Activated T-cell treated with anti-CD3 and anti-CD28 coated beads, Interleukin-2, amount 50 U/mL, for 72 hours (primary cell): ENCODE measurements around the gene EIF2B1. TPM values are rescaled to one million over a fixed set of nuclear protein-coding genes. Genes with fewer than 3 reads are reported as not detected.

Experiments used
- ATAC-seq, 2 donors: fragments of 150-1000 bp; cut with Tn5 transposase; replicated peaks in 1 of 2; 2 replicates each; pipeline ENCODE4 v1.10.0; 2021; ENCODE audit warnings: moderate library complexity in 2 of 2, mild to moderate bottlenecking in 1 of 2
- DNase-seq, 2 donors: peaks; one replicate each; pipeline ENCODE4 v3.0.0; 2021 to 2022; ENCODE audit warnings: mixed read lengths in 1 of 2
- H3K27ac Mint-ChIP-seq: one replicate; pipeline ENCODE4 v1.8.0; 2022; ENCODE audit warnings: mild to moderate bottlenecking, moderate library complexity, mixed read lengths
- H3K27me3 Mint-ChIP-seq: one replicate; pipeline ENCODE4 v1.8.0; 2022; ENCODE audit warnings: low read depth, mixed read lengths
- H3K36me3 Mint-ChIP-seq, 2 donors: one replicate each; pipeline ENCODE4 v1.8.0; 2022; ENCODE audit warnings: mixed read lengths in 2 of 2, mild to moderate bottlenecking in 1 of 2; ENCODE audit not compliant: insufficient read depth in 2 of 2
- H3K4me1 Mint-ChIP-seq: one replicate; pipeline ENCODE4 v1.8.0; 2022; ENCODE audit warnings: low read depth, mixed read lengths
- H3K4me3 Mint-ChIP-seq, 2 donors: one replicate each; pipeline ENCODE4 v1.8.0; 2022; ENCODE audit warnings: mild to moderate bottlenecking in 2 of 2, mixed read lengths in 2 of 2, moderate library complexity in 2 of 2
- H3K9me3 Mint-ChIP-seq, 2 donors: one replicate each; pipeline ENCODE4 v1.8.0; 2022; ENCODE audit warnings: mixed read lengths in 2 of 2
- total RNA-seq, 2 donors: library from RNA; stranded (reverse); gene quantifications; one replicate each; pipeline ENCODE4 v1.2.3, GENCODE V29; 2022

Gene EIF2B1
- total RNA-seq, 2 donors from 2014 or later, result 58.1 to 76.7 TPM

DNA sequence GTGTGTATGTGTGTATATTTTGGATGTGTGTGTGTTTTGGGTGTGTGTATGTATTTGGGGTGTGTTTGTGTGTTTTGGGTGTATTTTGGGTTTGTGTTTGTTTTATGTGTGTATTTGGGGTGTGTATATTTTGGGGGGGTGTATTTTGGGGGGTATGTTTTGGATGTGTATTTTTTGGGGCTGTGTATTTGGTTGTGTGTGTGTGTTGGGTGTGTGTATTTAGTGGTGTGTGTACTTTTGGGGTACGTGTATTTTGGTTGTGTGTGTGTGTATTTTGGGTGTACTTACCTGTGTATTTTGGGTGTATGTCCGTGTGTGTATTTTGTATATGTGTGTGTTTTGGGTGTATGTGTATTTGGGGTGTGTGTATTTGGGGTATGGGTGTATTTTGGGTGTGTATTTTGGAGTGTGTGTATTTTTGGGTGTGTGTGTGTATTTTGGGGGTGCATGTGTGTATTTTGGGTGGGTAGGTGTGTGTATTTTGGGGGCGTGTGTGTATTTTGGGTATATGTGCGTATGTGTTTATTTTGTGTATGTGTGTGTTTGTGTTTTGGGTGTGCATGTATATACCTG is 20.7 kb upstream of the EIF2B1 start:
- H3K27me3 Mint-ChIP-seq, result no peaks in the 10 kb centered on the region
- no peaks in the 10 kb centered on the region for H3K4me1 Mint-ChIP-seq
- H3K4me3 Mint-ChIP-seq, result no peak overlapping the region
- no peak overlapping the region for H3K27ac Mint-ChIP-seq
- ATAC-seq (no peak), DNase-seq (no peak)
- H3K36me3 Mint-ChIP-seq, result peaks cover 7 to 25% of the 10 kb centered on the region in 2 donors
- no peaks in the 10 kb centered on the region for H3K9me3 Mint-ChIP-seq

DNA sequence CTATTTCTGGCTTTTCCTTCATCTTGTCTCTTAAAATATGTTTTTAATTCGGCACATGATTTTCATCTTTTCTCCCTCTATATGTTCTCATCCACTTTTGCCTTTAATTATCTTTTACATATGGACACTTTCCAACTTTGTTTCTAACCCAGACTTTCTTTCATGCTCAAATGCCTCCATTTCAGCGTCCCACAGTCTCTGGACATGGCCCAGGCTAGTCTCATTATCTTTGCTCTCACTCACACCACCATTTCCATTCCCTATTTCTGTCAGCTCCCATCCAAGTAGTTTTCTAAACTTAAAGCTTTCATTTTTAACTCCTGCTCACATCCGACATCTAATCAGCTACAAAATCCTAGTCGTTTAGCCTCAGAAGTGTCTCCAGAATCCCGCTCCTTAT is 14.9 kb upstream of the EIF2B1 start:
- DNase-seq (no peak), ATAC-seq (no peak)
- Mint-ChIP-seq H3K9me3 (no peaks in the 10 kb centered on the region), H3K27me3 (no peaks in the 10 kb centered on the region), H3K4me1 (no peaks in the 10 kb centered on the region), H3K27ac (no peak overlapping the region), H3K36me3 (peaks cover 2 to 39% of the 10 kb centered on the region in 2 donors), H3K4me3 (no peak overlapping the region)

DNA sequence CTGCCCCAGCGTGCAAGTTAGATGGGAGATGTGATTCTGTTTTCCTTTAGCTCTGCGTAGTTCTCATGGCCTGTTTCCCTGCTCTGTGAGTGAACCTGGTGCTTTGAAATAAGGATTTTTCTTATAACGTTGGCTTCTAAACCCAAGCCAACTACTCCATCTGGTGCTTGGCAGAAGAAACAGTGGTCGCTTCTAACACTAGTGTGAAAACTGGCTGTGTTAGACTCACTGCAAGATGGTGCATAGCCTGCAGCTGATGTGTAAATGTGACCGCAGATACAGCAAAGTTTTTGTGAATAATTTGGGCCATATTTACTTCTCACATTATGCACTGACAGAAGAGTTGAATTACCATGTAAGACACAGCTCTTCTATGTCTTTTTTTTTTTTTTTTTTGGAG is 12.4 kb upstream of the EIF2B1 start:
- H3K27me3 Mint-ChIP-seq, result no peaks in the 10 kb centered on the region
- ATAC-seq, result no peak
- DNase-seq, result no peak
- no peak overlapping the region for H3K27ac Mint-ChIP-seq
- H3K36me3 Mint-ChIP-seq, result peaks cover 2 to 35% of the 10 kb centered on the region in 2 donors
- H3K4me3 Mint-ChIP-seq, result no peak overlapping the region
- no peaks in the 10 kb centered on the region for H3K9me3 Mint-ChIP-seq
- no peaks in the 10 kb centered on the region for H3K4me1 Mint-ChIP-seq

DNA sequence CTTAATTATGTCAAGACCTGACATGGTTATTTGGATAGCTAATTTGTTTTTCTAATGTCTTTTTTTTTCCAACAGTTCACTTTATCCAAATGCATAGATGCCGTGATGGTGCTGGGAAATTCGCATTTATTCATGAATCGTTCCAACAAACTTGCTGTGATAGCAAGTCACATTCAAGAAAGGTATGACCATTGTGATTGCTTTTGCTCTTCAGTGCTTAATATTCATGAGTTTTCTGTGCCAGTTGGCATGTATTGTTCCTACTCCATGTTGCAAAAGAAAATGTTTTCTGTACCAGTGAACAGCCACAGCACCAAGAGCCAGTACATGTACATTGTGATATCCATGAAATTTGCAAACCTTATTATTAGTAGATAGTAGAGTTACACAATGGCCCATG is 11.9 kb upstream of the EIF2B1 start:
- Mint-ChIP-seq H3K27me3 (no peaks in the 10 kb centered on the region), H3K27ac (no peak overlapping the region), H3K4me3 (no peak overlapping the region), H3K4me1 (no peaks in the 10 kb centered on the region), H3K36me3 (peaks cover 2 to 32% of the 10 kb centered on the region in 2 donors), H3K9me3 (no peaks in the 10 kb centered on the region)
- ATAC-seq, result no peak
- no peak for DNase-seq

DNA sequence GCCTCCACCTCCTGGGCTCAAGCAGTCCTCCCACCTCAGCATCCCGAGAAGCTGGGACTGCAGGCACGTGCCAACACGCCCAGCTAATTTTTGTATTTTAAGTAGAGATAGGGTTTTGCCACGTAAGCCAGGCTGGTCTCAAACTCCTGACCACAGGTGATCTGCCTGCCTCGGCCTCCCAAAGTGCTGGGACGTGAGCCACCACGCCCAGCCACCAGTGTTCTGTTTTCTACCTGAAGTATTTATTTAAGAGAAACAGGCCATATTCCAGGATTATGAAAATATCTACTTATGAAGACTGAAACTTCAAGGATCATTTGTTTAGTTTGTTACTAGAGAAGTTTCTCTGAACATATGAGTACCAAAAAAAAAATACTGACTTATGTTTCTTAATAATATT is 10.4 kb upstream of the EIF2B1 start:
- H3K36me3 Mint-ChIP-seq, result peaks cover 0 to 34% of the 10 kb centered on the region in 2 donors
- no peaks in the 10 kb centered on the region for H3K9me3 Mint-ChIP-seq
- H3K27ac Mint-ChIP-seq, result no peak overlapping the region
- no peak overlapping the region for H3K4me3 Mint-ChIP-seq
- DNase-seq, result no peak
- no peak for ATAC-seq
- no peaks in the 10 kb centered on the region for H3K4me1 Mint-ChIP-seq
- H3K27me3 Mint-ChIP-seq, result no peaks in the 10 kb centered on the region

DNA sequence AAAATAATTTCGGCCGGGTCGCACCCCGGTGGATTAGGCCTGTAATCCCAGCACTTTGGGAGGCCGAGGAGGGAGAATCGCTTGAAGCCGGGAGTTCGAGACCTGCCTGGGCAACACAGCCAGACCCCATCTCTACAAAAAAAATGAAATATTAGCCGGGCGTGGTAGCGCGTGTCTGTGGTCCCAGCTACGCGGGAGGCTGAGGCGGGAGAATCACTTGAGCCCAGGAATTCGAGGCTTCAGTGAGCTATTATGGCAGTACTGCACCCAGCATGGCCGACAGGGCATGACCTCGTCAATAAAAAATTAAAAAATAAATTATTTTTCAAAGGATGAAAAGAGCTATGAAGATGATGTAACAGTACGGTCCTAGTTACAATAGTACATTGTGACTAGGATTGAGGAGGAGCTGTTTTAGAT is 666 bp upstream of the EIF2B1 start:
- no peaks in the 10 kb centered on the region for H3K9me3 Mint-ChIP-seq
- H3K4me3 Mint-ChIP-seq, result peak overlapping the region; percentile 95 to 99
- H3K27me3 Mint-ChIP-seq, result no peaks in the 10 kb centered on the region
- ATAC-seq, result no peak
- peaks cover 14 to 20% of the 10 kb centered on the region in 2 donors for H3K36me3 Mint-ChIP-seq
- no peak for DNase-seq
- peaks cover 41% of the 10 kb centered on the region for H3K4me1 Mint-ChIP-seq
- peak overlapping the region; percentile 98 for H3K27ac Mint-ChIP-seq

DNA sequence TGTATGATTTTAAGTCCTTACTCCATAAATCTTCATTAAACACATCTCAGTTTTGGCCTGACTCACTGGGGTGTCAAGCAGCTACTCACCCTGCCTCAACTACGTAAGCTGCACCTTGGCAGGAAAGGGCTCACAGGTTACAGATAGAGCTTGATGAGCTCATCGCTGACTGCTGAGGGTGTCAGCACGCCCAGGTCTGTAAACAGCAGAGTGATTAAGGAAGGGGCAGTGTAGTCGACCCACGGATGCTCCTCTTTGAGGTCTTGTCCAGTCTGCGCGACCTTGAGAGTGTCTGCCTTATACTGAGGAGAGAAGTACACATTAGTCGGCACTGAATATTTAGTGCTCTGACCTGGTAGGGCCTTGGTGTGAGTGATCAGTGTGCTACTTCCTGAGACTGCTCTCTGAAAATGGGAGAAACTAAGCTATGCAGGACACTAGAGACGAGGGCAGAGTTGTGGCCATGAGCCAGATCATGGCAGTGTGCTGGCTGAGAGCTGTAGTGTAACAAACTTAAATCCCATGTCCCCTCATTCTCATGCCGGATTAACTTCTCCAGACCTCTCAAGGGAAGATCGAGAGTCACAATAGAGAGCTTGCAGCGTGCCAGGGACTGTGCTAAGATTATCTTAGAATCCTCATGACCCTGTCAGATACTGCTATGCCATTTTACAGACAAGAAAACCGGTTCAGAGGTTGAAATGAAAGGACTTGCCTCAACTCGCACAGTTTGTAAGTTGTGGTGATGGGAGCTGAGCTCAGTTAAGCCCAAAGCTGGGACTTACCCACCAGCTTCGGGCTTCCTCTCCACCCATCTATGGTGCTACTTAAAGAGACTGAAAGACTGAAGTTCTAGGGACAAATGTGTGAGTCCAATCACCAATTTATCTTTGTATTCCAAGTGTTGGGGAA is 11.6 kb downstream of the EIF2B1 start:
- no peaks in the 10 kb centered on the region for H3K9me3 Mint-ChIP-seq
- ATAC-seq (peak; percentile 80 to 95), DNase-seq (peak; percentile 11 to 37)
- H3K27ac Mint-ChIP-seq, result peak overlapping the region; percentile 95
- no peak overlapping the region for H3K4me3 Mint-ChIP-seq
- peaks cover 24% of the 10 kb centered on the region for H3K4me1 Mint-ChIP-seq
- no peaks in the 10 kb centered on the region for H3K27me3 Mint-ChIP-seq
- peaks cover 6 to 34% of the 10 kb centered on the region in 2 donors for H3K36me3 Mint-ChIP-seq

DNA sequence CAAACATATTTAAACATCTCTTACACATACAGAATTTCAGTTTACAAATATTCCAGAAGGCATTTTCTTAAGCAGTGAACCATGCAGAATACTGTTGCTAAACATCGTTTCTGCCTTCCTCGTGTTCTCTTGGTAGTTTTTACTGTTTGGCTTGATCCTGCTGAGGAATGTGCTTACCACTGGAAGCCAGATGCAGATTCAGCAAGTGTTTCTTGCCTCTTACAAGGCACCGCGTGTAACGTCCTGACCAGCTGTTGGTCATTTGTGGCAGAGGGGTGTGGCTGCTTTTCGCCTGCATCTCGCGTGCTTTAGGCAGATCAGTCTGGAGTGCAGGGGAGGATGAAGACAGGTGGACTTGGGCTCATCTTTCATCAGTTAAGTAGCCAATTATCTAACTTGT is 12.4 kb downstream of the EIF2B1 start:
- Mint-ChIP-seq H3K27me3 (no peaks in the 10 kb centered on the region), H3K4me3 (no peak overlapping the region), H3K36me3 (peaks cover 3 to 32% of the 10 kb centered on the region in 2 donors), H3K4me1 (peaks cover 24% of the 10 kb centered on the region), H3K27ac (peak overlapping the region; percentile 95), H3K9me3 (no peaks in the 10 kb centered on the region)
- ATAC-seq (no peak), DNase-seq (no peak)

DNA sequence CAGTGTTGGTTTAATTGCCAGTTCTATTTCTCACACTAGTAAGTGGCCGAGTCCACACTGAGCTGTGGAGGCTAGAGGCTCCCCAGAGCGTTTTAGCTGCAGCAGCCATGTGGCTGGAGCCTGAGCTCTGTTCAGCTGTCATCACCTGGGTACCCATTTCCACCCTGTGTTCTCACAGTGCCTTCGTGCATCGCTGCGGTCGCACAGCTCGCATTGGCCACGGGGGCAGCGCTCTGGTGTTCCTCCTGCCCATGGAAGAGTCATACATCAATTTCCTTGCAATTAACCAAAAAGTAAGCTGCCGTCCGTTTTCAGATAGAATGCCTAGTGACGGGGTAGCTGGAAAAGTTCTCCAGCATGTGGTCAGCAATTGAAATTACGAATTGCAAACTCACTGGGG is 15.9 kb downstream of the EIF2B1 start:
- Mint-ChIP-seq H3K36me3 (peaks cover 6 to 41% of the 10 kb centered on the region in 2 donors), H3K4me3 (no peak overlapping the region), H3K4me1 (peaks cover 24% of the 10 kb centered on the region), H3K27ac (no peak overlapping the region), H3K27me3 (no peaks in the 10 kb centered on the region), H3K9me3 (no peaks in the 10 kb centered on the region)
- no peak for DNase-seq
- ATAC-seq, result no peak

DNA sequence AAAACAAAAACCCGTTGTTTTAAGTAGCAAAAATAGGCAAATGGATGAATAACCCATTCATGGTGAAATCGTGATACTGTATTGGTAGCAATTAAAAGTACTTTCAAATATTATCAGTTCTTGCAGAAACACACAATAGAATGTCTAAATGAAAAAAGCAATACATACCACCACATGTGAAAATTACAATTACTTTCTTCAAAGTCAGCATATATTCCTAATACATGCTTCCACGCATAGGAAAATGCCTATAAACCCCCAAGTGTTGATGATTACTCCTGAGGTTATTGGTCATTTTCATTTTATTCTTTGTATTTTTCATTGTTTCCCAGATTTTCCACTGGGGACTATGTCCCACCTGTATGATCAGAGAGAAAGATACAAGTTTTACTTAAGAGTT is 16.3 kb downstream of the EIF2B1 start:
- Mint-ChIP-seq H3K4me3 (no peak overlapping the region), H3K36me3 (peaks cover 6 to 44% of the 10 kb centered on the region in 2 donors), H3K27ac (no peak overlapping the region), H3K27me3 (no peaks in the 10 kb centered on the region), H3K4me1 (peaks cover 23% of the 10 kb centered on the region), H3K9me3 (no peaks in the 10 kb centered on the region)
- ATAC-seq (no peak), DNase-seq (no peak)

DNA sequence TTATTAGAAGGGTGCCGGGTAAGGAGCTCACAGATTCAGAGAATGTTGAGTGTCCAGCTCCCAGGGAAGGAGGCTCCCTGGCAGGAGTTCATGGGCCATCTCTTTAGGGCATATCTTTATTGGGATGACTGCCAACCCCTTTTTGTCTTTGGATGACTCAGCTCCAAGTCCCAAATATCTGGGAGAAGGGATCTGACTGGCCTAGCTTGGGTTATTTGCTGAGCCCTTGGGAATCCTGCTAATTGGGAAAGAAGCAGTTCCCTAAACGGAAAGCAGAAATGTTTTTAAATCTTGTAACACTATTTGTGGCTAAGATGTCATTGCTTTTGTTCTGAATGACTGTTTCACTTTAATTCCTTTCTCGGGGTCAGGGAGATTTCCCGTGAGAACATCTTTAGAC is 19.0 kb downstream of the EIF2B1 start:
- peaks cover 10 to 42% of the 10 kb centered on the region in 2 donors for H3K36me3 Mint-ChIP-seq
- DNase-seq, result no peak
- no peak overlapping the region for H3K4me3 Mint-ChIP-seq
- no peak for ATAC-seq
- peak overlapping the region; percentile 41 for H3K27ac Mint-ChIP-seq
- no peaks in the 10 kb centered on the region for H3K27me3 Mint-ChIP-seq
- H3K4me1 Mint-ChIP-seq, result peaks cover 3% of the 10 kb centered on the region
- no peaks in the 10 kb centered on the region for H3K9me3 Mint-ChIP-seq

DNA sequence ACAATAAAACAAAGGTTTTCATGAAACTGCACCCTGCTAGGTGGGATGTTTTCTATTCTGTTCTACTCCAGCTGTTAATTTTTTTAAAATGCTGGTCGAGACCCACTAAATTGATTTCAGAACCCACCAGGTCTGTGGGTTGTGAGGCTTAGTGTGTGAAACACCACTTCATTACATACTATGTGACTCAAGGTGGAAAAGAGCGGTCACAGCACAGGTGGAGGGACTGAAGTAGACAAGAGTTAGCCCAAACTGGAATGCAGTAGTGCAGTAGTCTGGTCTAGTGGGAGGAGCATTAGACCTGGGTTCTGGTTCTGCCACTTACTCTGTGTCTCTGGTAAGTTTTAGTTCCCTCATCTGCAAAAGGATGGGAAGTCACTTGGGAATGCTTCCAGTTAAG is 19.4 kb downstream of the EIF2B1 start:
- Mint-ChIP-seq H3K9me3 (no peaks in the 10 kb centered on the region), H3K36me3 (peaks cover 8 to 38% of the 10 kb centered on the region in 2 donors), H3K4me1 (no peaks in the 10 kb centered on the region), H3K27me3 (no peaks in the 10 kb centered on the region), H3K27ac (peak overlapping the region; percentile 41), H3K4me3 (no peak overlapping the region)
- DNase-seq (no peak), ATAC-seq (peak; percentile 52 to 62)

DNA sequence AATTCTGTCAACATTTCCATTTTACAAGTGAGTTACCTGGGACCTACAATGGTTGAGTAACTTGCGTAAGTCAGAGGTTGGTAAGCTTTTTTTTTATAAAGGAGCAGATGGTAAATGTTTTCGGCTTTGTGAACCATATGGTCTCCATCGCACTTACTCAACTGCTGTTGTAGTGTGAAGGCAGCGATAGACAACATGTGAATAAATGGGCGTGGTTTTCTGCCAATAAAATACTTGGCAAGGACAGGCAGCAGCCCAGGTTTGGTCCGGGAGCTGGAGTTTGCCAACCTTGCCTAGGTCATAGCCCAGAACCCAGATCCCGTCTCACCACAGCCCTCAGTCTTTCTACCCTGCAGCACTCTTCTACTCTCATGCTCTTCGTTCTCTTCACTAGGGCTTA is 25.3 kb downstream of the EIF2B1 start:
- DNase-seq (no peak), ATAC-seq (no peak)
- no peaks in the 10 kb centered on the region for H3K27me3 Mint-ChIP-seq
- H3K36me3 Mint-ChIP-seq, result peaks cover 8 to 33% of the 10 kb centered on the region in 2 donors
- peak overlapping the region; percentile 48 for H3K27ac Mint-ChIP-seq
- H3K4me3 Mint-ChIP-seq, result no peak overlapping the region
- H3K9me3 Mint-ChIP-seq, result no peaks in the 10 kb centered on the region
- peaks cover 16% of the 10 kb centered on the region for H3K4me1 Mint-ChIP-seq
